Right ventricle myocardium inferior (tissue), 1 donor: Measurements from ENCODE around the gene HOXB4. TPM values are rescaled to one million over a fixed set of nuclear protein-coding genes. Genes with fewer than 3 reads are reported as not detected.
A peak's percentile ranks its signal among the peaks of the same experiment; 100 is the strongest.
"Not testable (repeated sequence)": the region's sequence is repeated elsewhere in the genome, so short reads cannot be mapped to it uniquely, and the experiment has no call there.

Experiments used
- ATAC-seq: fragments of 200-7000 bp; cut with Tn5 transposase; one replicate; pipeline ENCODE4 v1.9.1; 2020; ENCODE audit warnings: mild to moderate bottlenecking, moderate library complexity
- DNase-seq: peaks from one replicate; pipeline ENCODE4 v3.0.0; 2021; ENCODE audit errors: missing footprints
- intact Hi-C: fragments of 100-400 bp; cut with DNase I; formaldehyde crosslinking; loops from one replicate; pipeline ENCODE4 v1.11.0; 2022
- total RNA-seq: library from RNA; stranded (reverse); fragmentation: NEBNext Ultra II Directional; extraction: Animal tissue kit (Norgen Biotek cat#: 25700); gene quantifications from one replicate; pipeline ENCODE4 v1.2.1, GENCODE V29; 2021
- donor health status: DM: no; HTN: yes; CAD: no; lungs with severe emphysema.

The HOXB4 gene
- total RNA-seq, 1 donor from 2014 or later = 0.38 TPM

DNA sequence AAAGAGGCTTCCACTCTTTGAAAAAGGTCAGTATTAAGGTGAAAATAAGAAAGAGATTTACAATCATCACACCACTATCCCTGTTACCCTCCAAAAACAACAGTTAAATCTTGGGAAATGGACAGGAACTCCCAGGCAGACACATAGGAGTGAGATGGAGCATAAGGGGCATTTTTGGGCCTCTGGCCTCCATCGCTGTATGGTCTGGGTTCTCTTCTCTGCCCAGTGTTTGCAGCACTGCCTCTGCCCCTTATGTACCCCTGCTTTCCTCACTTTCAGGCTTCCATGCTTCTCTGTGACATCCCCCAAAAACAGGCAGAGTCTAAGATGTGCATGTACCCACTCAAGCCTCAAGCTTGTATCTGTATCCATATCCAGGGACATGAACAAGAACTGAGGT lies 32.6 kb downstream of the HOXB4 start:
- intact Hi-C loops = no loop called here
- ATAC-seq (no peak), DNase-seq (no peak)

DNA sequence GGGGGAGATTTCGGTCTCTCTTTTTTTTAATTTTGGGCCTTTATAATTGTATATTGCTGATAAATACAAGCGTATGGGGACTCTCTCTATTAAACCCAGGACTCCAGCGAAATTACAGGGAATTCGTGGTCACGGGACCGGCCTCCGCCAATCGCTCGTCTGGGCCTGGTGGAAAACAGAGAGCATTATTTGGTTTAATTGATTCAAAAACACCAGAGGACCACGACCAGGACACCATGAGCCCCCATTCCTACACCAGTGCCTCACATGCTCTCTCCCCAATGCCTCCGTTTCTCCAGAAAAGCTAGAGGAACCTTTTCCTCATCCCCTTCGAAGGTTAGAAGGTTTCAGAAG lies 33.2 kb downstream of the HOXB4 start, which contains the start of gene HOXB2:
Gene HOXB2, minus strand, starts transcription at position 88 of the 354 bp plus-strand sequence. CDS start 198 bp downstream, outside the sequence.
- no peak for DNase-seq
- no peak for ATAC-seq
- intact Hi-C loops = no loop called here

GRCh38 chr17:48544349-48545021 lies 33.7 kb downstream of the HOXB4 start:
- DNase-seq = peak; percentile 90
- peak; percentile 62 for ATAC-seq
- intact Hi-C loops = no loop called here

- no peak for DNase-seq
- intact Hi-C loops = no loop called here
Measured at GRCh38 chr17:48543854-48544348, 34.2 kb downstream of the HOXB4 start.

DNA sequence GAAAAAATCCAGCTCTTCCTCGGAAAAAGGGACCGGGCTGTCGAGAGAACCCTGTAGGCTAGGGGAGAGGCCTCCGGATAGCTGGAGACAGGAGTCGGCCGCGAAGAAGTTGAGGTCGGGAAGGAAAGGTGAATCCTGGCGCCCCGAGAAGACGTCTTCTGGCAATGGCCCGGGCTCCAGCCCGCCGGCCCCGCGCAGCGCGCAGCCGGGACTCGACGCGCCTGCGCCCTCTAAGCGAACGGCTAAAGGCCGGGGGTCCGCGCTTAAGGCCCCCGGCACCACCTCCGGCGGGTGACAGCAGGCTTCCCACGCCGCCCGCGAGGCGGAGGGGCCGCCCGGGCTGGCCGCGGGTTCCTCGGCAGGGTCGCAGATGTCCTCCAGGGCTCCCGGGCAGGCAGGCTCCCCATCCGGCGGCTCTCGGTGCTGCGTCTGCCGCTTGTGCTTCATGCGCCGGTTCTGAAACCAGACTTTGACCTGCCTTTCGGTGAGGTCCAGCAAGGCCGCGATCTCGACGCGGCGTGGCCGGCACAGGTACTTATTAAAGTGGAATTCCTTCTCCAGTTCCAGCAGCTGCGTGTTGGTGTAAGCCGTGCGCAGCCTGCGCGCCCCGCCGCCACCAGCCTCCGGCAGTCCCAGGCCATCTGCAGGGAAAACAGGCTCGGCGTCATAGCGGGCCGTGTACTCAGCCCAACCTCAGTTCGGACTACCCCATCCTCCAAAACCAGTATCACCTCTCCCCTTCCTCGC lies 34.9 kb downstream of the HOXB4 start:
- ATAC-seq = peak; percentile 22
- DNase-seq = no peak
- intact Hi-C loops = no loop called here

More at GRCh38 chr17:48543854-48544348, 34.2 kb downstream of the HOXB4 start:
- peak; percentile 10 for ATAC-seq

- intact Hi-C loops = no loop called here
- ATAC-seq (no peak), DNase-seq (no peak)
Measured at GRCh38 chr17:48542698-48543106, 35.4 kb downstream of the HOXB4 start.

- DNase-seq (no peak), ATAC-seq (no peak)
- intact Hi-C loops = no loop called here
Measured at GRCh38 chr17:48542114-48542656, 36.0 kb downstream of the HOXB4 start.

- DNase-seq = peak; percentile 85
- intact Hi-C loops = loop anchor here (1.0 kb wide), 1 partner anchor 39 kb away; no protein-coding TSS in a partner anchor
- peak; percentile 81 for ATAC-seq
Measured at GRCh38 chr17:48541577-48542113, 36.5 kb downstream of the HOXB4 start.

GRCh38 chr17:48541036-48541576 lies 37.0 kb downstream of the HOXB4 start:
- DNase-seq (no peak), ATAC-seq (no peak)
- intact Hi-C loops = loop anchor here (1.0 kb wide), 1 partner anchor 39 kb away; no protein-coding TSS in a partner anchor

DNA sequence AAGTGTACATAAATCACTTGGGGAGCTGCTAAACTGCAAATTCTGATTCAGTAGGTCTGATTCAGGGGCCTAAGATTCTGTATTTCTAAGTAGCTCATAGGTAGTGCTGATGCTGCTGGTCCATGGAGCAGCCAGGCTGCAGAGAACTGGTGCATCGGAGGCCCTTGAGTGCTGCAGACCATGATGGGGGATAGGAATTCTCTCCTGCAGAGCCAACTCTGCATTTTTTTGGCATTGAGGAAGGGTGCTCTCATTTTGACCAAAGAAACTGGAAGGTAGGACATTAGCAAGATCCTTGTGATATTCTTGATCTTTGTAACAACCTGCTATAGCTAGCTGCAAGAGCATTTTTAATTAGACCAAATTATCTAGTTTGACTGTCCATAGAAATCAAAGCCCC lies 37.9 kb downstream of the HOXB4 start:
- no peak for ATAC-seq
- intact Hi-C loops = no loop called here
- DNase-seq = no peak

DNA sequence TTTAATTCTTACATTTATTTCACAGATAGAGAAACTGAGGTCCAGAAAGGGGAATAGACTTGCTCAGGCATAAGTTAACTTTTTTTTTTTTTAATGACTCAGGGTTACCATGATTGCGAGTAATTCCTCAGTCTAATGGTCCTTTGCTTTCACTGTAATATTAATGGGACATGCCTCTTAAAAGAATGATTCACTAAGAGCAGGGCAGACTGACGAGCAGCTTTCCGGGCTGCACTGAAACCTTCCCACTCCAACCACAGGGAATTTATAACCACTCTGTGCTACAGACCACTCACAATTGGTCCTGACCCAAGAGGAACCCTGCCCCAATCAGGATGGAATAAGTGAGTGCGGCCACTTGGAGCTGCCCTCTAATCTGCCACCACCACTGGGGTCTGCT lies 39.0 kb downstream of the HOXB4 start:
- intact Hi-C loops = no loop called here

GRCh38 chr17:48537316-48537715 lies 40.8 kb downstream of the HOXB4 start:
- DNase-seq = no peak
- intact Hi-C loops = no loop called here
- no peak for ATAC-seq

More for the DNA sequence above, 39.0 kb downstream of the HOXB4 start:
- no peak for DNase-seq
- no peak for ATAC-seq

DNA sequence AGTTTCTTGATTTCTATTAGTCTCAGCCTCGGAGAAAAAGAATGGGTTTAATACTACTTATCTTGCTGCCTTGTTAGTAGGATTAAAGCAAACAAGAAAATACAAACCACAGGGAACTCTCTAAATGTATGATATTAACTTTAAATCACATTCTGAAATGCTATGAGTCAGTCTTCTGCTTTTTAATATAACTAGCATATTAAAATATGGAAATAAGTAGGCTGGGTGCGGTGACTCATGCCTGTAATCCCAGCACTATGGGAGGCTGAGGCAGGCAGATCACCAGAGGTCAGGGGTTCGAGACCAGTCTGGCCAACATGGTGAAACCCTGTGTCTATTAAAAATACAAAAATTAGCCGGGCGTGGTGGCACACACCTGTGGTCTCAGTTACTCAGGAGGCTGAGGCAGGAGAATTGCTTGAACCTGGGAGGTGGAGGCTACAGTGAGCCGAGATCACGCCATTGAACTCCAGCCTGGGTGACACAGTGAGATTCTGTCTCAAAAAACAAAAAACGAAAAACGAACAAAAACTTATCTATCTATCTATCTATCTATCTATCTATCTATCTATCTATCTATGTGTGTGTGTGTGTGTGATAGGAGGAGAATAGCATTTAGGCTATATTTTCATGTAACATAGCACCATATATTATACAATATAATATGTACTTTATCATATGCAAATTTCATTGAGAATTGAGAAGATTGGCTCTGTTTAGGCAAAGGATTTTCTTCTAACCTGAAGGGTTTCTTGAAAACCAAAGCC lies 42.2 kb downstream of the HOXB4 start:
- intact Hi-C loops, DNase-seq, ATAC-seq: not testable (repeated sequence)

DNA sequence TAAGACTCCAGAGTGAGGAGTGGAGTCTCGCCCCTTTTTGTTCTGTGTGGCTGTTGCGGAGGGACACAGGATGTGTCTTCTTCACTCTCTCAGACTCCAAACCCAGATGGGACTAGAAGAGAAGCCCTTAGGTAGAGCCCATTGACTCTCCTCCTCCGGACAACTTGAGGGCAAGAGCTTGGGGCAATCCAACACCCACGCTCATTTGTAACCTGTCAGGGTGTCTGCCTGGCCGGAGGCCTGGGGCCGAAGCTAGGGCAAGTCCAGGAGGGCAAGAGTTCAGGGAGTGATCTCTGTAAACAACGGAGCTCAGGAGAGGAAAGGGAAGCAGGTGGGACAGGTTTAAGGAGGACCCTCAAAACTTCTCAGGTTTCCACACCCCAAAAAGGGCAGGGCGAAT lies 45.9 kb downstream of the HOXB4 start:
- ATAC-seq = no peak
- intact Hi-C loops = no loop called here
- no peak for DNase-seq

DNA sequence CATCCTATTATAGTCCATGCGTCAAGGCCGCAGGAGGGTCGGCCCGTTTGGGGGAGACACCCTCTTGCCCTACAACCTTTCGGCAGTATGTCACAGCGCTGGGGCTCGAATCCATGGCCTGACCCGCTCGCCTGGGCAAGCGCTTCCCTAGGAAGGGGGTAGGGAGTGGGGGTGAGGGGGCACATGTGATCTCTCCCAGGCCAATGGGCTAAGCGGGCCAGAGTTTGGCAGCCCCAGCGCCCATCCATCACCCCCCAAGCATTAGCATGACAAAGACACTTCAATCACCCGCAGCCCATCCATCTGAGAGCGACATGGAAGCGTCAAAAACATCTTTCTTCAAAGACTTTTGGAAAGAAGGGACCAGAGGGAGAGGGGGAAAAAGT lies 47.3 kb downstream of the HOXB4 start, which contains the start of gene HOXB1:
Gene HOXB1, minus strand, starts transcription at position 125 of the 386 bp plus-strand sequence. Its CDS starts 107 bp downstream, at position 18.
- DNase-seq (no peak), ATAC-seq (no peak)
- intact Hi-C loops = no loop called here

- no peak for ATAC-seq
- DNase-seq = peak; percentile 68
- intact Hi-C loops = no loop called here
Measured at GRCh38 chr17:48530208-48530886, 47.8 kb downstream of the HOXB4 start.

DNA sequence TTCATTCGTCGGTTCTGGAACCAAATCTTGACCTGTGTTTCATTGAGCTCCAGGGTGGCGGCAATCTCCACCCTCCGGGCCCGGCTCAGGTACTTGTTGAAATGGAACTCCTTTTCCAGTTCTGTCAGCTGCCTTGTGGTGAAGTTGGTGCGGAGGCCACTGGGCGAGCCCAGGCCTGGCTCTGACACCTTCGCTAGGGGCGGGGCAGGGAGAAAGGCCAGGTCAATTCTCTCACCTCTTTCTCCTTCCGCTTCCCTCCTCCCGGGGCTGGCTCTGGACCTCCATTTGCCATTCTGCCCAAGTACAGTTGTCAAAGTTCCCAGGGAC lies 48.5 kb downstream of the HOXB4 start:
- intact Hi-C loops = no loop called here
- DNase-seq = no peak
- ATAC-seq = no peak
